Germinal center (tissue), 1 donor: ENCODE results near the gene CACNA1D.

Experiments used
- DNase-seq: peaks from one replicate; pipeline ENCODE4 v3.0.0; 2012; ENCODE audit warnings: mixed read lengths, low spot score

Gene CACNA1D

GRCh38 chr3:53845103-53845880, 350.9 kb downstream of the CACNA1D start:
- peak; percentile 52 for DNase-seq

- DNase-seq = no peak
Observed at GRCh38 chr3:53845881-53846133, 351.4 kb downstream of the CACNA1D start.

GRCh38 chr3:53846134-53846850, 351.9 kb downstream of the CACNA1D start, which contains the start of the genes CHDH and IL17RB:
TSS of gene CHDH (minus strand) at chr3:53846419. CDS start at chr3:53824008, 22,411 bp downstream.
TSS of gene IL17RB (plus strand) at chr3:53846568. CDS start at chr3:53846589, 21 bp downstream.
- peak; percentile 57 for DNase-seq

- no peak for DNase-seq
Observed at GRCh38 chr3:53846851-53847155, 352.4 kb downstream of the CACNA1D start.

GRCh38 chr3:53849916-53850315, 355.5 kb downstream of the CACNA1D start:
- no peak for DNase-seq

- no peak for DNase-seq
Observed at GRCh38 chr3:53850895-53851294, 356.5 kb downstream of the CACNA1D start.

- no peak for DNase-seq
Observed at GRCh38 chr3:53856964-53857363, 362.6 kb downstream of the CACNA1D start.

- DNase-seq = no peak
Observed at GRCh38 chr3:53858096-53858741, 363.8 kb downstream of the CACNA1D start.

- DNase-seq = no peak
Observed at GRCh38 chr3:53859178-53859577, 364.8 kb downstream of the CACNA1D start.

- DNase-seq = no peak
Observed at GRCh38 chr3:53860196-53860595, 365.8 kb downstream of the CACNA1D start.

GRCh38 chr3:53862241-53862640, 367.8 kb downstream of the CACNA1D start:
- DNase-seq = no peak

GRCh38 chr3:53863145-53863544, 368.7 kb downstream of the CACNA1D start:
- DNase-seq = no peak
